Measurements from ENCODE around the gene CTSD. TPM values are rescaled to one million over a fixed set of nuclear protein-coding genes. Genes with fewer than 3 reads are reported as not detected.

The CTSD gene
- total RNA-seq, 1 donor from 2014 or later, result 425 TPM

- DNase-seq (ENCODE audit: low read depth), result no peak
- Histone ChIP-seq H3K36me3 (ENCODE audit: control insufficient read depth, insufficient read depth, low read length) (no peaks in the 10 kb centered on the region), H3K4me3 (ENCODE audit: low read depth, low read length) (no peak overlapping the region), H3K27me3 (ENCODE audit: control insufficient read depth, insufficient read depth, low read length) (peaks cover 30% of the 10 kb centered on the region)
- no peak for TF ChIP-seq CTCF (IDR thresholded peaks at IDR 0.05; ENCODE audit: insufficient read depth, low read length, poor library complexity, severe bottlenecking)
Observed at GRCh38 chr11:1741741-1742140, 22.0 kb downstream of the CTSD start.

GRCh38 chr11:1740786-1741530 lies 22.8 kb downstream of the CTSD start:
- DNase-seq (ENCODE audit: low read depth), result no peak
- TF ChIP-seq CTCF (IDR thresholded peaks at IDR 0.05; ENCODE audit: insufficient read depth, low read length, poor library complexity, severe bottlenecking), result no peak
- no peak overlapping the region for H3K4me3 ChIP-seq (ENCODE audit: low read depth, low read length)
- H3K27me3 ChIP-seq (ENCODE audit: control insufficient read depth, insufficient read depth, low read length), result peaks cover 30% of the 10 kb centered on the region
- no peaks in the 10 kb centered on the region for H3K36me3 ChIP-seq (ENCODE audit: control insufficient read depth, insufficient read depth, low read length)

GRCh38 chr11:1739576-1739975 lies 24.2 kb downstream of the CTSD start:
- Histone ChIP-seq H3K27me3 (ENCODE audit: control insufficient read depth, insufficient read depth, low read length) (peaks cover 20% of the 10 kb centered on the region), H3K4me3 (ENCODE audit: low read depth, low read length) (no peak overlapping the region), H3K36me3 (ENCODE audit: control insufficient read depth, insufficient read depth, low read length) (no peaks in the 10 kb centered on the region)
- no peak for DNase-seq (ENCODE audit: low read depth)
- no peak for TF ChIP-seq CTCF (IDR thresholded peaks at IDR 0.05; ENCODE audit: insufficient read depth, low read length, poor library complexity, severe bottlenecking)

GRCh38 chr11:1738380-1738779 lies 25.3 kb downstream of the CTSD start:
- TF ChIP-seq CTCF (IDR thresholded peaks at IDR 0.05; ENCODE audit: insufficient read depth, low read length, poor library complexity, severe bottlenecking), result no peak
- no peaks in the 10 kb centered on the region for H3K36me3 ChIP-seq (ENCODE audit: control insufficient read depth, insufficient read depth, low read length)
- peaks cover 17% of the 10 kb centered on the region for H3K27me3 ChIP-seq (ENCODE audit: control insufficient read depth, insufficient read depth, low read length)
- no peak overlapping the region for H3K4me3 ChIP-seq (ENCODE audit: low read depth, low read length)
- DNase-seq (ENCODE audit: low read depth), result no peak

- Histone ChIP-seq H3K27me3 (ENCODE audit: control insufficient read depth, insufficient read depth, low read length) (peaks cover 24% of the 10 kb centered on the region), H3K4me3 (ENCODE audit: low read depth, low read length) (no peak overlapping the region), H3K36me3 (ENCODE audit: control insufficient read depth, insufficient read depth, low read length) (no peaks in the 10 kb centered on the region)
- no peak for DNase-seq (ENCODE audit: low read depth)
- no peak for TF ChIP-seq CTCF (IDR thresholded peaks at IDR 0.05; ENCODE audit: insufficient read depth, low read length, poor library complexity, severe bottlenecking)
Observed at GRCh38 chr11:1737080-1737757, 26.5 kb downstream of the CTSD start.
